Nephron (organoid): Measurements from ENCODE around the gene GPR3.

Source experiments
- H3K27ac Mint-ChIP-seq, 3 experiments: 2 replicates each; pipeline ENCODE4 v1.8.0; 2020; ENCODE audit warnings: mixed read lengths in 3 of 3, mild to moderate bottlenecking in 2 of 3, moderate library complexity in 1 of 3
- H3K27me3 Mint-ChIP-seq: 2 replicates; pipeline ENCODE4 v1.8.0; 2021; ENCODE audit warnings: low read depth, mild to moderate bottlenecking, moderate library complexity, mixed read lengths
- H3K36me3 Mint-ChIP-seq: 2 replicates; pipeline ENCODE4 v1.8.0; 2020; ENCODE audit warnings: low read depth, mixed read lengths
- H3K4me1 Mint-ChIP-seq: 2 replicates; pipeline ENCODE4 v1.8.0; 2020; ENCODE audit warnings: mixed read lengths
- H3K4me3 Mint-ChIP-seq, 3 experiments: 2 replicates each; pipeline ENCODE4 v1.8.0; 2020; ENCODE audit warnings: mild to moderate bottlenecking in 3 of 3, mixed read lengths in 3 of 3, moderate library complexity in 2 of 3
- H3K9me3 Mint-ChIP-seq: 2 replicates; pipeline ENCODE4 v1.8.0; 2020; ENCODE audit warnings: mixed read lengths
- TF ChIP-seq, protein P1 (sequence below), 3 experiments: fragments of 200-600 bp; sonication (generic); IDR thresholded peaks; one replicate each; pipeline ENCODE4 v1.5.0; 2021; ENCODE audit warnings: antibody characterized with exemption in 3 of 3; ENCODE audit not compliant: unreplicated experiment in 3 of 3

The GPR3 gene

GRCh38 chr1:27409669-27410068, 17.2 kb downstream of the GPR3 start:
- no peak overlapping the region for H3K27ac Mint-ChIP-seq
- peaks cover 64% of the 10 kb centered on the region for H3K36me3 Mint-ChIP-seq
- TF ChIP-seq, protein P1, sequence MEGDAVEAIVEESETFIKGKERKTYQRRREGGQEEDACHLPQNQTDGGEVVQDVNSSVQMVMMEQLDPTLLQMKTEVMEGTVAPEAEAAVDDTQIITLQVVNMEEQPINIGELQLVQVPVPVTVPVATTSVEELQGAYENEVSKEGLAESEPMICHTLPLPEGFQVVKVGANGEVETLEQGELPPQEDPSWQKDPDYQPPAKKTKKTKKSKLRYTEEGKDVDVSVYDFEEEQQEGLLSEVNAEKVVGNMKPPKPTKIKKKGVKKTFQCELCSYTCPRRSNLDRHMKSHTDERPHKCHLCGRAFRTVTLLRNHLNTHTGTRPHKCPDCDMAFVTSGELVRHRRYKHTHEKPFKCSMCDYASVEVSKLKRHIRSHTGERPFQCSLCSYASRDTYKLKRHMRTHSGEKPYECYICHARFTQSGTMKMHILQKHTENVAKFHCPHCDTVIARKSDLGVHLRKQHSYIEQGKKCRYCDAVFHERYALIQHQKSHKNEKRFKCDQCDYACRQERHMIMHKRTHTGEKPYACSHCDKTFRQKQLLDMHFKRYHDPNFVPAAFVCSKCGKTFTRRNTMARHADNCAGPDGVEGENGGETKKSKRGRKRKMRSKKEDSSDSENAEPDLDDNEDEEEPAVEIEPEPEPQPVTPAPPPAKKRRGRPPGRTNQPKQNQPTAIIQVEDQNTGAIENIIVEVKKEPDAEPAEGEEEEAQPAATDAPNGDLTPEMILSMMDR (IDR thresholded peaks at IDR 0.05; ENCODE audit: unreplicated experiment in 3 of 3): no peak
- peaks cover 26% of the 10 kb centered on the region for H3K4me1 Mint-ChIP-seq
- H3K27me3 Mint-ChIP-seq: no peaks in the 10 kb centered on the region
- no peaks in the 10 kb centered on the region for H3K9me3 Mint-ChIP-seq
- H3K4me3 Mint-ChIP-seq: no peak overlapping the region

DNA sequence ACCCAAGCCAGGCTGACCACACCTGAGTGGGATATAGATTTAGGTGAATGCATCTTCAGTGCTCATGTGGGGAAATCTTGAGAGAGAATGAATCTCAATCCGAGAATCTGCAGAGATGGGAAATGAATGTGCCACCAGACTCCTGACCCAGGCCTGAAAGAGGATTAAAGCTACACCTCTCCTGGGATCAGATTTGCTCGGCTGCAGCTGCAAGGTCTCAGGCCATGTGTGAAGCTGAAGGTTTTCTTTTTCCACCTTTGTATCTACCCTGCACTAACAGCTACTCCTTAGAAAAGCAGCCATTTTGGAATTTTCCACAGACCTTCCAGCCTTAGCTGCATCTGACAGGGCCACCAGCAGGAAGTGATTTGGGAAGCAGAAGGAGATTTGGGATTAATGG, 18.3 kb downstream of the GPR3 start:
- Mint-ChIP-seq H3K27me3 (no peaks in the 10 kb centered on the region), H3K27ac (peak overlapping the region in 2 of 3 experiments; percentile 9 to 22), H3K36me3 (peaks cover 75% of the 10 kb centered on the region), H3K9me3 (no peaks in the 10 kb centered on the region), H3K4me1 (peaks cover 26% of the 10 kb centered on the region), H3K4me3 (no peak overlapping the region)
- TF ChIP-seq, protein P1 (IDR thresholded peaks at IDR 0.05; ENCODE audit: unreplicated experiment in 3 of 3): no peak

GRCh38 chr1:27412502-27412901, 20.1 kb downstream of the GPR3 start:
- TF ChIP-seq, protein P1 (IDR thresholded peaks at IDR 0.05; ENCODE audit: unreplicated experiment in 3 of 3): no peak
- Mint-ChIP-seq H3K9me3 (no peaks in the 10 kb centered on the region), H3K36me3 (peaks cover 85% of the 10 kb centered on the region), H3K27me3 (no peaks in the 10 kb centered on the region), H3K4me1 (peaks cover 27% of the 10 kb centered on the region), H3K27ac (no peak overlapping the region), H3K4me3 (no peak overlapping the region)

DNA sequence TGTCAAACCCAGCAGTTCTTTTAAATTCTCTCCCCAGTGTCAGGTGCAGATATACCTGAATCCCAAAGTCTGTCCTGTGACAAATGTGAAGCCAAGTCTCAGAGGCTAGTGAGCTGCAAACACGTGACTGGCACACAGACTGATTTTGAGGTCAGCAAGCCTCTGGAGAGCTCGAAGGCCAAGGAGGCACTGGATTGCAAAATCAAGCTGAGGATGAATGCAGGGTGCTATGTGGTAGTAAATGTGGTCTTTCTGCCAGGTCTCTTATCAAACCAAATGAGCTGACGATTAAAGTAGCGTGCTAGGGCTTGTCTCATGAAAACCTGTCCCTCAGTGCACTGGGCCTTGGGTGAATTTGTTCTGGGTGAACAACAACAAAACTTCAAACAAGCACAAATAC, 20.6 kb downstream of the GPR3 start:
- TF ChIP-seq, protein P1 (IDR thresholded peaks at IDR 0.05; ENCODE audit: unreplicated experiment in 3 of 3): no peak
- Mint-ChIP-seq H3K4me3 (no peak overlapping the region), H3K9me3 (no peaks in the 10 kb centered on the region), H3K27ac (no peak overlapping the region), H3K36me3 (peaks cover 81% of the 10 kb centered on the region), H3K4me1 (peaks cover 32% of the 10 kb centered on the region), H3K27me3 (no peaks in the 10 kb centered on the region)

- H3K4me1 Mint-ChIP-seq: peaks cover 43% of the 10 kb centered on the region
- peaks cover 72% of the 10 kb centered on the region for H3K36me3 Mint-ChIP-seq
- H3K4me3 Mint-ChIP-seq: no peak overlapping the region
- H3K27me3 Mint-ChIP-seq: no peaks in the 10 kb centered on the region
- TF ChIP-seq, protein P1 (IDR thresholded peaks at IDR 0.05; ENCODE audit: unreplicated experiment in 3 of 3): no peak
- H3K27ac Mint-ChIP-seq: no peak overlapping the region
- no peaks in the 10 kb centered on the region for H3K9me3 Mint-ChIP-seq
Measured at GRCh38 chr1:27414091-27414490, 21.7 kb downstream of the GPR3 start.

DNA sequence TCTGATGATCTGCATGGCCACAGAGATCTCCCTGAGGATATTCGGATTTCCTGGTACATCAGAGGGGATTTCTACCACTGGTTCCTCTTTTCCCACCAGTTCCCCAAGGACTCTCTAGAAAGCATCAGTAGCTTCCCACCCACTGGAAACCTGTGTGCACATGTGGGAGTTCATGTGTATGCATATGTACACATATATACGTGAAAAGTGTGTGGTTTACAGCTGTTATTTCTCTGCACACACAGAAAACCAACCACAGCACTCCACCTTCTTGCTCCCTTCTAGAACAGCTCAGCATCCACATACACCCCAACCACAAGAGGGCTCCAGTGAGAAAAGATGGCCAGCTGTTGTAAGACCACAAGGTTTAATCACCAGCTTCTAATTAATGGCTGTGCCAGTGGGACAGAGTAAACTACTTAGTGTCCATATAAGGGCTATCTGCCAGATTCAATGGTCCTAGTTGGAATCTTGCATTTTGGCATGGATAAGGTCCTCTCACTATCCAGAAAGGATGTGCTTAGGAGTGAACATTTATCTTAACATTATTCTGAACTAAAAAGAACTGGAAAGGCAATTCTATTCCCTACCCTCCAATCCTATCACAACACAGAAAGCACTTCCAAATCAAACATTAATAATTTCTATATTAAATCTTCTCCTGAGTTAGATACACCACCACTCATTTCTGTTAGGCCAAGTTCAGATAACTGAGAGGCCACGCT, 24.1 kb downstream of the GPR3 start:
- TF ChIP-seq, protein P1 (IDR thresholded peaks at IDR 0.05; ENCODE audit: unreplicated experiment in 3 of 3): peak; percentile 30 to 55 (median 35)
- Mint-ChIP-seq H3K9me3 (no peaks in the 10 kb centered on the region), H3K27me3 (no peaks in the 10 kb centered on the region), H3K27ac (peak overlapping the region; percentile 97 to 99 (median 98)), H3K4me3 (no peak overlapping the region), H3K4me1 (peaks cover 50% of the 10 kb centered on the region), H3K36me3 (peaks cover 55% of the 10 kb centered on the region)
